Breast epithelium (tissue), 3 donors: ENCODE results near the gene KCNK7.

Experiments
- CTCF ChIP-seq, 3 donors: fragments of 450-650 bp; IDR thresholded peaks; one replicate each; pipeline ENCODE4 v1.5.1; 2016 to 2017; ENCODE audit warnings: antibody characterized with exemption in 3 of 3, mild to moderate bottlenecking in 3 of 3, moderate library complexity in 3 of 3
- POLR2A ChIP-seq: fragments of 450-650 bp; IDR thresholded peaks from one replicate; pipeline ENCODE4 v1.6.1; 2016; ENCODE audit warnings: antibody characterized with exemption, mild to moderate bottlenecking, moderate library complexity

DNA sequence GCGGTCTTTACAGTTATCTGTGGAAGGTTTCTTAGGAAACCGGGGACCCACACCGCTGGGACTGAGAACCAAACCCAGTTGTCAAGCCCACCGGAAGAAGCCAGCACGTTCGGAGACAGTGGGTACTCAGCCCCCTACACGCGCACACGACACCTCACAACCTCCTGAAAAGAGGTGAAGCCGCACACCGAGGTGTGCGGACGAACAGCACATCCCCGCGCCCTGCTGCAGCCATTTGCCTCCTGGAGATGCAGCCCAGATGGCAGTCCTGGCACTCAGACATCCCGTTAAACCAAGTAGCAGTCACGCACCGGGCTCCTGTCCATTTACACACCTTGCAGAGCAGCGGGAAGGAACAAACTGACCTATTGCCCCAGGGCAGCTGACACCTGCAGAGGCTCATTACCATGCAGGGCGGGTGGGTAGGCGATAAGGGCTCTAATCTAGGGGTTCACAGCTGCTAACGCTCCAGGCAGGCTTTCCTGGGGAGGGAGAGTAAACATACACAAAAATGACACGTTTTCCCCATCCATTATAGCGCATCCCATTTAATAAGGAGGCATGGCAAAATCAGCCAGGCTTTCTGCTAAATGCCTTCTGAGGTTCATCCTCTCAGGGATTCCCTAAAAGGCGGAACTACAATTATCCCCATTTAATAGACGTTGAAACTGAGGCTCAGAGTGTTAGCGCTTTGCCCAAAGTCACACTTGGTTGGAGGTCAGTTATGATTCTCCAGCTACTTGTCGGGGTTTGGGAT lies 20.6 kb downstream of the KCNK7 start:
- TF ChIP-seq POLR2A (no peak), CTCF (IDR thresholded peaks at IDR 0.05) (no peak)
